Measurements from ENCODE around the gene SMLR1.

Gene SMLR1

DNA sequence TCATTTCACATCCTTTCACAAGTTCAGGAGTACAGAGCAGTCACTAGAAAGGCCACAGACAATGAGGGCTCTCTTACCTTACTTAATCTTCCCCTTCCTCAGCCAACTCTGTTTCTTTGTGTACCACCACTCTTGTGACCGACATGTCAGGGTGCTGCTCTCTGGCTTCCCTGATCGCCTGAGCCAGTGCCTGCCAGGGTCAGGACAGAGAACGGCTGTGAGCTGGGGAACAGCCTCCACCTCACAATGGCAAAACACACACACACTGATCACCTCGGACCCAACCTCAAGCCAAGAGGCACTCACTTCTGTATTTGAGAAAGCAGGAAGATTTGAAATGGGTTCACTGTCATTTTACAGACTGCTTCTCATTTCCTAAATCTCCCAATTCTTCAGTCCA is 30.8 kb downstream of the SMLR1 start:
- Histone ChIP-seq H3K9me3 (ENCODE audit: insufficient read depth, low read length) (no peaks in the 10 kb centered on the region), H3K79me2 (ENCODE audit: low read length) (no peaks in the 10 kb centered on the region), H3K9ac (ENCODE audit: low read length) (no peak overlapping the region), H4K20me1 (ENCODE audit: insufficient read depth, low read length) (no peaks in the 10 kb centered on the region), H3K4me1 (ENCODE audit: low read length) (no peaks in the 10 kb centered on the region), H3K4me2 (ENCODE audit: low read length) (no peak overlapping the region), H3K36me3 (replicated peaks; ENCODE audit: low read depth, low read length) (no peaks in the 10 kb centered on the region), H3K27ac (ENCODE audit: low read length) (no peak overlapping the region), H3K4me3 (ENCODE audit: low read length) (no peak overlapping the region), H3K27me3 (ENCODE audit: low read depth, low read length) (0 out of 2 replicates have a peak, but pooled peaks cover 4% of the 10 kb centered on the region), H2AFZ (ENCODE audit: low read depth, low read length) (no peak overlapping the region)
- TF ChIP-seq EZH2phosphoT487 (IDR thresholded peaks at IDR 0.05; ENCODE audit: low read depth), result no peak
- TF ChIP-seq, protein P1, sequence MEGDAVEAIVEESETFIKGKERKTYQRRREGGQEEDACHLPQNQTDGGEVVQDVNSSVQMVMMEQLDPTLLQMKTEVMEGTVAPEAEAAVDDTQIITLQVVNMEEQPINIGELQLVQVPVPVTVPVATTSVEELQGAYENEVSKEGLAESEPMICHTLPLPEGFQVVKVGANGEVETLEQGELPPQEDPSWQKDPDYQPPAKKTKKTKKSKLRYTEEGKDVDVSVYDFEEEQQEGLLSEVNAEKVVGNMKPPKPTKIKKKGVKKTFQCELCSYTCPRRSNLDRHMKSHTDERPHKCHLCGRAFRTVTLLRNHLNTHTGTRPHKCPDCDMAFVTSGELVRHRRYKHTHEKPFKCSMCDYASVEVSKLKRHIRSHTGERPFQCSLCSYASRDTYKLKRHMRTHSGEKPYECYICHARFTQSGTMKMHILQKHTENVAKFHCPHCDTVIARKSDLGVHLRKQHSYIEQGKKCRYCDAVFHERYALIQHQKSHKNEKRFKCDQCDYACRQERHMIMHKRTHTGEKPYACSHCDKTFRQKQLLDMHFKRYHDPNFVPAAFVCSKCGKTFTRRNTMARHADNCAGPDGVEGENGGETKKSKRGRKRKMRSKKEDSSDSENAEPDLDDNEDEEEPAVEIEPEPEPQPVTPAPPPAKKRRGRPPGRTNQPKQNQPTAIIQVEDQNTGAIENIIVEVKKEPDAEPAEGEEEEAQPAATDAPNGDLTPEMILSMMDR (IDR thresholded peaks at IDR 0.05; ENCODE audit: low read depth, low read length), result no peak

DNA sequence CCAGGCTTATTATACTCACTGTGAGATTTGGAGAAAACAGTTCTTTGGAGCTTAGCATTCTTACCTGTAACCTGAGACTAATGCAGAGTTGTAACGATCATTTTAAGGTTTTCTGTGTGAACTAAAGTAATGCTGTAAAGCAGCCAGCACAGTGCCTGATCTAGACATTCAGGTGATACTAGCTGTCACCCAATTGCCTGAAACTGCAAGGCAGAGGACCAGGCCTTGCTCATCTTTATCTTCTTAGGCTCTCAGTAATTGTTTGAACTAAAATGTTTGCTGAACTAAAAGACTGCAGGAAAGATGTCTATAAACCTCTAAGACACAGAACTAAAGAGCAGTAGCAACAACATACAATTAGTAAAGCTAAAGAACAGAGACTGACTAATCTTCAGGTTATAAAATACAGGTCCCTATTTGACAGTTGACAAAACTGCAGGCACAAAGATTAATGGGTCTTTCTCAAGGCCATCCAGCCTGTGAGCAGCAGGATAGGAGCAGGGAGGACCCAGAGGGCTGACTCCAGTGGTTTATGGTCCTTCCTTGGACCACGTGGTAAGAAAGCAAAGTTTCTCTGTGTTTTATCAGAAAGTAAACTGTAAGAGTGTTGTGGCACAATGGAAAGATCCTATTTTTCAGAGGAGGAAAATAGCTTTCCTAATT is 31.4 kb downstream of the SMLR1 start:
- H2AFZ ChIP-seq (ENCODE audit: low read depth, low read length), result no peak overlapping the region
- no peak overlapping the region for H3K4me2 ChIP-seq (ENCODE audit: low read length)
- no peak for TF ChIP-seq EZH2phosphoT487 (IDR thresholded peaks at IDR 0.05; ENCODE audit: low read depth)
- TF ChIP-seq, protein P1 (IDR thresholded peaks at IDR 0.05; ENCODE audit: low read depth, low read length), result no peak
- H3K4me1 ChIP-seq (ENCODE audit: low read length), result no peaks in the 10 kb centered on the region
- H3K36me3 ChIP-seq (replicated peaks; ENCODE audit: low read depth, low read length), result no peaks in the 10 kb centered on the region
- H4K20me1 ChIP-seq (ENCODE audit: insufficient read depth, low read length), result no peaks in the 10 kb centered on the region
- no peaks in the 10 kb centered on the region for H3K79me2 ChIP-seq (ENCODE audit: low read length)
- H3K27me3 ChIP-seq (ENCODE audit: low read depth, low read length), result no peaks in the 10 kb centered on the region
- no peak overlapping the region for H3K27ac ChIP-seq (ENCODE audit: low read length)
- no peak overlapping the region for H3K4me3 ChIP-seq (ENCODE audit: low read length)
- no peak overlapping the region for H3K9ac ChIP-seq (ENCODE audit: low read length)
- H3K9me3 ChIP-seq (ENCODE audit: insufficient read depth, low read length), result no peaks in the 10 kb centered on the region

DNA sequence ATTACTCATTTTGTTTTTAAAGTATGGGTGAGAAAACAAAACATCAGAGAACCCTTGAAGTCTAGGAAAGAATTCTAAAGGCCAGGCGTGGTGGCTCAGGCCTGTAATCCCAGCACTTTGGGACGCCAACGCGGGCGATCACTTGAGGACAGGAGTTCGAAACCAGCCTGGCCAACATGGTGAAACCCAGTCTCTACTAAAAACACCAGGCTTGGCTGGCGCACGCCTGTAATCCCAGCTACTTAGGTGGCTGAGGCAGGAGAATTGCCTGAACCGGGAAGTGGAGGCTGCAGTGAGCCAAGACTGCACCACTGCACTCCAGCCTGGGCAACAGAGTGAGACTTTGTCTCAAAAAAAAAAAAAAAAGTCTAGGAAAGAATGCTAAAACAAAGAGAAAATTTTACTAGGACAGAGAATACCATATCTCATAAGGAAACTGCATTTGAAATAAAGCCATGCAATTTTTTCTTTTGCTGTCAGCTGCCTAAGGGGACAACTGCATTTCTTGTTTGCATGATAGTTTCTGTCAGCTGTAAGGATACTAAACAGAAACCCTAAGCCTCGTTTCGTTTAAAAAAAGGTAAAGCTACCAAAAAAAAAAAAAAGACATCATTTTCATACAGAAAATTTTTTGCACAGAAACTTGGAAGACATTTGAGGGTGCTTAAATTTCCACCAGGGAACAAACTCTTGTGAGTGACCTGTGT is 32.1 kb downstream of the SMLR1 start:
- H3K4me2 ChIP-seq (ENCODE audit: low read length), result no peak overlapping the region; the same call in 1 of the 2 replicates
- H3K9me3 ChIP-seq (ENCODE audit: insufficient read depth, low read length), result no peaks in the 10 kb centered on the region
- no peak overlapping the region for H2AFZ ChIP-seq (ENCODE audit: low read depth, low read length)
- H3K9ac ChIP-seq (ENCODE audit: low read length), result no peak overlapping the region
- no peaks in the 10 kb centered on the region for H4K20me1 ChIP-seq (ENCODE audit: insufficient read depth, low read length)
- no peaks in the 10 kb centered on the region for H3K27me3 ChIP-seq (ENCODE audit: low read depth, low read length)
- no peak overlapping the region for H3K27ac ChIP-seq (ENCODE audit: low read length)
- TF ChIP-seq EZH2phosphoT487 (IDR thresholded peaks at IDR 0.05; ENCODE audit: low read depth), result no peak
- TF ChIP-seq, protein P1 (IDR thresholded peaks at IDR 0.05; ENCODE audit: low read depth, low read length), result no peak
- H3K36me3 ChIP-seq (replicated peaks; ENCODE audit: low read depth, low read length), result no peaks in the 10 kb centered on the region
- H3K79me2 ChIP-seq (ENCODE audit: low read length), result no peaks in the 10 kb centered on the region
- no peaks in the 10 kb centered on the region for H3K4me1 ChIP-seq (ENCODE audit: low read length)
- no peak overlapping the region for H3K4me3 ChIP-seq (ENCODE audit: low read length)

GRCh38 chr6:130862370-130862769 is 35.2 kb downstream of the SMLR1 start:
- Histone ChIP-seq H3K79me2 (ENCODE audit: low read length) (no peaks in the 10 kb centered on the region), H3K27me3 (ENCODE audit: low read depth, low read length) (no peaks in the 10 kb centered on the region; the same call in 1 of the 2 replicates), H2AFZ (ENCODE audit: low read depth, low read length) (no peak overlapping the region), H3K36me3 (replicated peaks; ENCODE audit: low read depth, low read length) (no peaks in the 10 kb centered on the region), H3K27ac (ENCODE audit: low read length) (no peak overlapping the region), H3K9ac (ENCODE audit: low read length) (no peak overlapping the region), H4K20me1 (ENCODE audit: insufficient read depth, low read length) (no peaks in the 10 kb centered on the region), H3K4me2 (ENCODE audit: low read length) (no peak overlapping the region), H3K4me3 (ENCODE audit: low read length) (no peak overlapping the region), H3K9me3 (ENCODE audit: insufficient read depth, low read length) (no peaks in the 10 kb centered on the region), H3K4me1 (ENCODE audit: low read length) (no peaks in the 10 kb centered on the region)
- TF ChIP-seq, protein P1 (IDR thresholded peaks at IDR 0.05; ENCODE audit: low read depth, low read length), result no peak
- TF ChIP-seq EZH2phosphoT487 (IDR thresholded peaks at IDR 0.05; ENCODE audit: low read depth), result no peak

Measured in OCI-LY3 (cell line).